ENCODE results near the gene KRT38.
"Not testable (repeated sequence)": the region's sequence is repeated elsewhere in the genome, so short reads cannot be mapped to it uniquely, and the experiment has no call there.

KRT38 gene

GRCh38 chr17:41420134-41420533 lies 20.6 kb downstream of the KRT38 start:
- DNase-seq: no peak

- no peak for DNase-seq
Observed at GRCh38 chr17:41419716-41420115, 21.1 kb downstream of the KRT38 start.

- no peak for DNase-seq
Observed at GRCh38 chr17:41418116-41418860, 22.5 kb downstream of the KRT38 start.

- DNase-seq: no peak
Observed at GRCh38 chr17:41417576-41418015, 23.2 kb downstream of the KRT38 start.

- no peak for DNase-seq
Observed at GRCh38 chr17:41417127-41417526, 23.7 kb downstream of the KRT38 start.

GRCh38 chr17:41416479-41416878 lies 24.3 kb downstream of the KRT38 start:
- no peak for DNase-seq

GRCh38 chr17:41415833-41416335 lies 24.9 kb downstream of the KRT38 start:
- DNase-seq: no peak

- no peak for DNase-seq
Observed at GRCh38 chr17:41415411-41415810, 25.4 kb downstream of the KRT38 start.

- no peak for DNase-seq
Observed at GRCh38 chr17:41413982-41414381, 26.8 kb downstream of the KRT38 start.

GRCh38 chr17:41413353-41413957 lies 27.3 kb downstream of the KRT38 start:
- no peak for DNase-seq

- DNase-seq: no peak
Observed at GRCh38 chr17:41411072-41411840, 29.5 kb downstream of the KRT38 start.

- no peak for DNase-seq
Observed at GRCh38 chr17:41407226-41407625, 33.6 kb downstream of the KRT38 start.

GRCh38 chr17:41406205-41406604 lies 34.6 kb downstream of the KRT38 start:
- no peak for DNase-seq

- peak; percentile 76 for DNase-seq
Observed at GRCh38 chr17:41404024-41404671, 36.6 kb downstream of the KRT38 start.

- peak; percentile 42 for DNase-seq
Observed at GRCh38 chr17:41403404-41404023, 37.3 kb downstream of the KRT38 start.

- no peak for DNase-seq
Observed at GRCh38 chr17:41402161-41402560, 38.6 kb downstream of the KRT38 start.

- no peak for DNase-seq
Observed at GRCh38 chr17:41396996-41397660, 43.7 kb downstream of the KRT38 start, which contains the start of gene KRT31. KRT31 (minus strand) TSS chr17:41397608; CDS start chr17:41397539, 69 bp downstream.

- no peak for DNase-seq
Observed at GRCh38 chr17:41396340-41396739, 44.4 kb downstream of the KRT38 start.

GRCh38 chr17:41395611-41396010 lies 45.2 kb downstream of the KRT38 start:
- DNase-seq: no peak

- DNase-seq: not testable (repeated sequence)
Observed at GRCh38 chr17:41395044-41395443, 45.7 kb downstream of the KRT38 start.

GRCh38 chr17:41394254-41394996 lies 46.4 kb downstream of the KRT38 start:
- no peak for DNase-seq

Measured in activated CD4-positive, alpha-beta T cell treated with anti-CD3 and anti-CD28 coated beads, Interleukin-10, Interleukin-2, amounts not matched to agents 100 ng/mL and 50 ng/mL, durations not matched to agents 16 hours and 8 hours (primary cell).